Activated gamma-delta T cell (primary cell): Measurements from ENCODE around the gene SF3B1.
"Not testable (repeated sequence)": the region's sequence is repeated elsewhere in the genome, so short reads cannot be mapped to it uniquely, and the experiment has no call there.

Experiments used
- DNase-seq: peaks from one replicate; lab custom pipeline; 2025; lab: John Stamatoyannopoulos, UW
- total RNA-seq, 2 donors: gene quantifications; one replicate each; lab custom pipeline; 2026; lab: John Stamatoyannopoulos, UW

SF3B1 gene
- total RNA-seq = 1,436 to 1,735 reads per million in 2 donors

GRCh38 chr2:197434541-197435513 is at the start of gene SF3B1:
SF3B1 (minus strand) TSS chr2:197435028; CDS start chr2:197434999, 29 bp downstream.
- peak; percentile 95 for DNase-seq

- not testable (repeated sequence) for DNase-seq
Measured at GRCh38 chr2:197484248-197484647, 49.4 kb upstream of the SF3B1 start.

- no peak for DNase-seq
Measured at GRCh38 chr2:197480165-197481036, 45.6 kb upstream of the SF3B1 start.

GRCh38 chr2:197477797-197478196 is 43.0 kb upstream of the SF3B1 start:
- no peak for DNase-seq

GRCh38 chr2:197472166-197472565 is 37.3 kb upstream of the SF3B1 start:
- no peak for DNase-seq

GRCh38 chr2:197464175-197464574 is 29.3 kb upstream of the SF3B1 start:
- DNase-seq = no peak

GRCh38 chr2:197461057-197461456 is 26.2 kb upstream of the SF3B1 start:
- no peak for DNase-seq

GRCh38 chr2:197460649-197461048 is 25.8 kb upstream of the SF3B1 start:
- no peak for DNase-seq

GRCh38 chr2:197455428-197455827 is 20.6 kb upstream of the SF3B1 start:
- no peak for DNase-seq

- DNase-seq = no peak
Measured at GRCh38 chr2:197454923-197455322, 20.1 kb upstream of the SF3B1 start.

- no peak for DNase-seq
Measured at GRCh38 chr2:197453914-197454398, 19.1 kb upstream of the SF3B1 start.

- peak; percentile 97 for DNase-seq
Measured at GRCh38 chr2:197453123-197453913, 18.5 kb upstream of the SF3B1 start, which contains the start of gene COQ10B. COQ10B (plus strand) TSS chr2:197453552; CDS start chr2:197453561, 9 bp downstream.

- no peak for DNase-seq
Measured at GRCh38 chr2:197452754-197453122, 17.9 kb upstream of the SF3B1 start.

GRCh38 chr2:197450935-197451358 is 16.1 kb upstream of the SF3B1 start:
- not testable (repeated sequence) for DNase-seq

- no peak for DNase-seq
Measured at GRCh38 chr2:197450465-197450864, 15.6 kb upstream of the SF3B1 start.

GRCh38 chr2:197446844-197447243 is 12.0 kb upstream of the SF3B1 start:
- no peak for DNase-seq

- no peak for DNase-seq
Measured at GRCh38 chr2:197445746-197446145, 10.9 kb upstream of the SF3B1 start.

- no peak for DNase-seq
Measured at GRCh38 chr2:197442857-197443256, 8.0 kb upstream of the SF3B1 start.

GRCh38 chr2:197437380-197437779 is 2.6 kb upstream of the SF3B1 start:
- DNase-seq = no peak

- no peak for DNase-seq
Measured at GRCh38 chr2:197435598-197436420, 981 bp upstream of the SF3B1 start.
